ENCODE results near the gene MYOZ1. TPM values are rescaled to one million over a fixed set of nuclear protein-coding genes. Genes with fewer than 3 reads are reported as not detected.
"Not testable (repeated sequence)": the region's sequence is repeated elsewhere in the genome, so short reads cannot be mapped to it uniquely, and the experiment has no call there.

MYOZ1 gene
- total and polyA plus RNA-seq, 11 donors = 0.23 to 2.5 (median 0.74) TPM; not detected in 1

DNA sequence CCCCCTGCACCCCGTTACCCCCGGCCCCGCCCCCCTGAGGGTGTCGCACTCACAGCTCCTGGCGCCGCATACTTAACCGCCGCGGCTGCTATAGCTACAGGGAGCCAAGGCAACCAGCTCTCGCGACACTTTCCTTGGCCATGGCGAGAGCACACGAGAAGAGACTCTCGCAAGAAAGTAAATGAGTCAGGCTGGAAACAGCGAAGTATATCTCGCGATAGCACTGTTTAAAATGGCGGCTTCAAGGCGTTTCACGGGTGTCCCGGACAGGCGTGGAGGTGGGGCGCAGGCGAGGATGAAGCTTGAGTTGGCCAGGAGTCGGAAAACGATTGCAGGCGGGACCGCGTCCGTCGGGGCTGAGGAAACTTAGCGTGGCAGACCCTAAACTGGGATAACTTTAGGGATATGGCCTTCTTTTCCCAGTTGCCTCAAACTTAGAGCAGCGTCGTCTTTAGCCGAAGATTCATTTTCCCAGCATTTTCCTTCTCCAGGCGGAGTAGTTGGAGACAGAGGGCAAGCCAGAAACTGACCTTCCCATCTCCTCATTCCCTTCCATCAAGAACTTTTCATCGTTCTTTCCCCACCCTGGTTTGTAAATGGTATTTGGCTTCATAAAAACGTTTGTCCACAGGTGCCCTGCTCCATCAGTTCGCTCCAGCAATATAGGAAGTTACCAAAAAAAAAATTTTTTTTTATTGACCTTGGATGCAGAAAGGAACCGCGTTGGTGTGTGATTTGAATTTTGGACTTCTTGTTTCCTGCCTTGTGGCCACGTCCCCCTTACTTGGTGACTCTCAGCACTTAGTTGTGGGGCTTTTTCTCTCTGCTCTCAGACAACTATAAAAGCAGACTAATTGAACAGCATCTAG lies 15.2 kb downstream of the MYOZ1 start:
- WGBS, 4 donors = 2 to 5% (median 3%) methylated on average over 36 to 42 of the region's 42 CpGs
- ATAC-seq (peak; percentile 96 to 99 (median 98)), DNase-seq (peak; percentile 92 to 95 (median 93))
- Histone ChIP-seq H3K4me3 (peak overlapping the region; percentile 62 to 99 (median 84)), H3K27me3 (no peaks in the 10 kb centered on the region), H3K27ac (peak overlapping the region; percentile 41 to 89 (median 82)), H3K4me1 (peaks cover 0 to 18% (median 9%) of the 10 kb centered on the region in 12 donors), H3K9me3 (no peaks in the 10 kb centered on the region), H3K36me3 (no peaks in the 10 kb centered on the region)
- TF ChIP-seq, protein P1, sequence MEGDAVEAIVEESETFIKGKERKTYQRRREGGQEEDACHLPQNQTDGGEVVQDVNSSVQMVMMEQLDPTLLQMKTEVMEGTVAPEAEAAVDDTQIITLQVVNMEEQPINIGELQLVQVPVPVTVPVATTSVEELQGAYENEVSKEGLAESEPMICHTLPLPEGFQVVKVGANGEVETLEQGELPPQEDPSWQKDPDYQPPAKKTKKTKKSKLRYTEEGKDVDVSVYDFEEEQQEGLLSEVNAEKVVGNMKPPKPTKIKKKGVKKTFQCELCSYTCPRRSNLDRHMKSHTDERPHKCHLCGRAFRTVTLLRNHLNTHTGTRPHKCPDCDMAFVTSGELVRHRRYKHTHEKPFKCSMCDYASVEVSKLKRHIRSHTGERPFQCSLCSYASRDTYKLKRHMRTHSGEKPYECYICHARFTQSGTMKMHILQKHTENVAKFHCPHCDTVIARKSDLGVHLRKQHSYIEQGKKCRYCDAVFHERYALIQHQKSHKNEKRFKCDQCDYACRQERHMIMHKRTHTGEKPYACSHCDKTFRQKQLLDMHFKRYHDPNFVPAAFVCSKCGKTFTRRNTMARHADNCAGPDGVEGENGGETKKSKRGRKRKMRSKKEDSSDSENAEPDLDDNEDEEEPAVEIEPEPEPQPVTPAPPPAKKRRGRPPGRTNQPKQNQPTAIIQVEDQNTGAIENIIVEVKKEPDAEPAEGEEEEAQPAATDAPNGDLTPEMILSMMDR (IDR thresholded peaks at IDR 0.05) = no peak
- peak in 1 of 2 donors; percentile 51 for TF ChIP-seq POLR2A (IDR thresholded peaks at IDR 0.05)
- intact Hi-C loops (cut with DNase I) = loop anchor here in 8 of 10 donors (5.0 to 10.0 kb wide), 6 partner anchors 34 to 99 kb away; partner anchors contain the start of gene USP54 (in 2 of the 8)

DNA sequence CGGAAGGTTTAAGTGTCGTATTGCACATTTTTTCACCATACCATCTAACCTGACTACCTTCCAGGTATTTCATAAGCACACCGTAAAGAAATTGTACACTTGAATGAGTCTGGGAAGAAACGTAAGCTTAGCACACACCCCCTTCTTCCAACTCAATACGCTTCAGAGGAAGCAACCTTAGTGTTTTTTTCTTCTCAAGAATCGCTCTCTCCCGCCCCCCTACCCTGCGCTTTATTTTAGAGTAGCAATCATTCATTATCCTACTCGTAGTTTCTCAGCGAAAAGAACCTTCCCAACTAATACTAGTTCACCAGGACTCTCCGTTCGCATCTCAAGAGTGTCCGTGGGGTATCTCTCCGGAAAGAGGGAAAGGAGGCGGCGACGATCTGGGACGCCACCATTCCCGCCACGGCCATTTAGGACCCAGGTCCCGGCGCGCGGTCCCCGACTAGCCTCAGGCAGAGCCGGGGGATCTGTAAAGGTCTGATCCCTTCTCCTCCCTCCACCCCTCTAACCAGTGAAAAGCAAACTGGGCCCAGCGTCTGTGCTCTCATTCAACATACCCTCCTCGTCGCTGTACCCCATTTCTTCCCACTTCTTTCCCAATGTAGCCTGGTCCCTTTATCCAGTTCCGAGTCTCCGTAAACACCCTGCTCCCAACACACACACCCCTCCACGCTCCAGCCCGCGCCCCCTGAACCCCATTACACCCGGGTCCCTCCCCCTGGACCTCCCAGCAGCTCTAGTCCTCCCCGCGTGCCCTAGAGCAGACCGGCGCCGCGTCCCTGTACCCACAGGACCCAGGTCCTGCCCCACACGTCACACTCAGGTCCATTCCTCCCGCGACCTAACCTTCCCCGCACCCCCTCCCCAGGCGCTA lies 16.0 kb downstream of the MYOZ1 start:
- TF ChIP-seq, protein P1 (IDR thresholded peaks at IDR 0.05) = no peak
- no peak for TF ChIP-seq POLR2A (IDR thresholded peaks at IDR 0.05)
- 1% methylated on average over 46 of the region's 46 CpGs for WGBS, 4 donors
- Histone ChIP-seq H3K27ac (peak overlapping the region; percentile 41 to 86 (median 76)), H3K4me3 (peak overlapping the region; percentile 62 to 99 (median 84)), H3K4me1 (peaks cover 0 to 18% (median 9%) of the 10 kb centered on the region in 12 donors), H3K36me3 (no peaks in the 10 kb centered on the region), H3K9me3 (no peaks in the 10 kb centered on the region), H3K27me3 (no peaks in the 10 kb centered on the region)
- intact Hi-C loops (cut with DNase I) = loop anchor here in 8 of 10 donors (5.0 to 10.0 kb wide), 6 partner anchors 33 to 98 kb away; partner anchors contain the start of gene USP54 (in 2 of the 8)
- ATAC-seq = peak; percentile 37 to 82 (median 78)
- peak in 2 of 5 donors; percentile 25 to 66 for DNase-seq

DNA sequence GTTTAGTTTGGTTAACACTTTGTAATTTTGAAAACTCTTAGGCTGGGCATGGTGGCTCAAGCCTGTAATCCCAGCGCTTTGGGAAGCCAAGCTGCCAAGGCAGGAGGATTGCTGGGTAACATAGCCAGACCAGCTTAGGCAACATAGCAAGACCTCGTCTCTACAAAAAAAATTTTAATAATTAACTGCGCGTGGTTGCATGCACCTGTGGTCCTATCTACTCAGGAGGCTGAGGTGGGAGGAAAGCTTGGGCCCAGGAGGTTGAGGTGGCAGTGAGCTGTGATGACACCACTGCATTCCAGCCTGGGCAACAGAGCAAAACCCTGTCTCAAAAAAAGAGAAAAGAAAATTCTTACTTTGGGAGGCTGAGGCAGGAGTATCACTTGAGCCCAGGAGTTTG lies 18.2 kb downstream of the MYOZ1 start:
- TF ChIP-seq POLR2A (IDR thresholded peaks at IDR 0.05) = no peak
- TF ChIP-seq, protein P1 (IDR thresholded peaks at IDR 0.05) = no peak
- no peak overlapping the region for H3K4me3 ChIP-seq
- intact Hi-C loops (cut with DNase I) = loop anchor here in 1 of 10 donors (5.0 to 10.0 kb wide), 2 partner anchors 48 to 86 kb away; no protein-coding TSS in a partner anchor
- H3K27ac ChIP-seq = no peak overlapping the region
- no peaks in the 10 kb centered on the region for H3K9me3 ChIP-seq
- no peak for ATAC-seq
- 92 to 97% (median 95%) methylated on average over 4 of the region's 4 CpGs for WGBS, 4 donors
- H3K36me3 ChIP-seq = no peaks in the 10 kb centered on the region
- no peaks in the 10 kb centered on the region for H3K27me3 ChIP-seq
- DNase-seq = no peak
- peaks cover 0 to 18% (median 9%) of the 10 kb centered on the region in 12 donors for H3K4me1 ChIP-seq

DNA sequence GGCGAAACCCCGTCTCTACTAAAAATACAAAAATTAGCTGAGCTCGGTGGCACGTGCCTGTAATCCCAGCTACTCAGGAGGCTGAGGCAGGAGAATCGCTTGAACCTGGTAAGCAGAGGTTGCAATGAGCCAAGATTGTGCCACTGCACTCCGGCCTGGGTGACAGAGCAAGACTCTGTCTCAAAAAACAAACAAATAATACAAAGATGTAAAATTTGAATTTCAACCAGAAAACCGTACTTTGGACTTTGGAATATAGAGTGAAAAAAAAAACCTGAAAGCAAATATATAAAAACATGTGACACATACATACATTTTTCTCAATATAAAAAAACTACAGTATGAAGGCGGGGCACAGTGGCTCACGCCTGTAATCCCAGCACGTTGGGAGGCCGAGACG lies 20.3 kb downstream of the MYOZ1 start:
- H3K9me3 ChIP-seq, ATAC-seq, H3K27me3 ChIP-seq, H3K4me1 ChIP-seq, H3K4me3 ChIP-seq, DNase-seq, H3K36me3 ChIP-seq, H3K27ac ChIP-seq: not testable (repeated sequence)
- intact Hi-C loops (cut with DNase I) = loop anchor here in 1 of 10 donors (5.0 to 10.0 kb wide), 2 partner anchors 46 to 84 kb away; no protein-coding TSS in a partner anchor
- 92 to 97% (median 95%) methylated on average over 12 of the region's 12 CpGs for WGBS, 4 donors

DNA sequence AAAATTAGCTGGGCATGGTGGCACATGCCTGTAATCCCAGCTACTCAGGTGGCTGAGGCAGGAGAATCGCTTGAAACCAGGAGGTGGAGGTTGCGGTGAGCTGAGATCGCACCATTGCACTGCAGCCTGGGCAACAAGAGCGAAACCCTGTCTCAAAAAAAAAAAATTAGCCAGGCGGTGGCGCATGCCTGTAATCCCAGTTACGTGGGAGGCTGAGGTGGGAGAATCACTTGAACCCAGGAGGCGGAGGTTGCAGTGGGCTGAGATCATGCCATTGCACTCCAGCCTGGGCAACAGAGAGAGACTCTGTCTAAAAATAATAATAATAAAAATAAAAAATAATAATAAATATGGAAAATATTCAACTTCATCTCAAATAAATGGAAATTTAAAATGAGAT lies 24.1 kb downstream of the MYOZ1 start:
- 95 to 98% (median 97%) methylated on average over 8 of the region's 8 CpGs for WGBS, 4 donors

More for the DNA sequence above, 24.1 kb downstream of the MYOZ1 start:
- H3K36me3 ChIP-seq; DNase-seq; H3K27me3 ChIP-seq; H3K27ac ChIP-seq; H3K9me3 ChIP-seq; H3K4me3 ChIP-seq; ATAC-seq; H3K4me1 ChIP-seq; intact Hi-C loops (cut with DNase I): not testable (repeated sequence)
